Hematopoietic multipotent progenitor cell treated with erythropoietin and hydrocortisone succinate and interleukin-3 and kit ligand, for 17 days (in vitro differentiated cells): Measurements from ENCODE around the gene LMAN1L.

ENCODE experiments used
- DNase-seq: peaks from one replicate; pipeline ENCODE4 v3.0.0-alpha.2; 2015; ENCODE audit warnings: low spot score

Gene LMAN1L

GRCh38 chr15:74857671-74858368, 45.2 kb downstream of the LMAN1L start:
- DNase-seq: no peak

- DNase-seq: no peak
Measured at GRCh38 chr15:74858369-74858740, 45.7 kb downstream of the LMAN1L start.

GRCh38 chr15:74863239-74864056, 50.8 kb downstream of the LMAN1L start:
- no peak for DNase-seq

- DNase-seq: no peak
Measured at GRCh38 chr15:74864296-74864695, 51.7 kb downstream of the LMAN1L start.

GRCh38 chr15:74865316-74865715, 52.7 kb downstream of the LMAN1L start:
- DNase-seq: no peak

- no peak for DNase-seq
Measured at GRCh38 chr15:74866090-74866489, 53.5 kb downstream of the LMAN1L start.

GRCh38 chr15:74867466-74868038, 54.9 kb downstream of the LMAN1L start:
- DNase-seq: no peak

- DNase-seq: no peak
Measured at GRCh38 chr15:74868059-74868458, 55.4 kb downstream of the LMAN1L start.

GRCh38 chr15:74869372-74869725, 56.7 kb downstream of the LMAN1L start:
- no peak for DNase-seq

- DNase-seq: peak; percentile 31
Measured at GRCh38 chr15:74869726-74870407, 57.2 kb downstream of the LMAN1L start.

GRCh38 chr15:74870436-74871215, 58.0 kb downstream of the LMAN1L start:
- no peak for DNase-seq

- DNase-seq: no peak
Measured at GRCh38 chr15:74872702-74873035, 60.0 kb downstream of the LMAN1L start.

- peak; percentile 92 for DNase-seq
Measured at GRCh38 chr15:74873036-74873755, 60.6 kb downstream of the LMAN1L start, which contains the start of gene SCAMP2. Gene SCAMP2 (minus strand): TSS chr15:74873365. CDS start chr15:74873255, 110 bp downstream.

GRCh38 chr15:74873756-74874424, 61.3 kb downstream of the LMAN1L start:
- no peak for DNase-seq
